ENCODE data around the gene KRT16. TPM values are rescaled to one million over a fixed set of nuclear protein-coding genes. Genes with fewer than 3 reads are reported as not detected.

The KRT16 gene
- total and polyA plus RNA-seq, 2 donors from 2014 or later: 3.1 TPM; not detected in 1

- H3K4me3 ChIP-seq (ENCODE audit: low read length in 3 of 3): peak overlapping the region in 2 of 3 donors; percentile 36 to 53
- DNase-seq: peak; percentile 93 to 94 (median 94)
- peaks cover 6 to 30% (median 19%) of the 10 kb centered on the region in 3 donors for H3K4me1 ChIP-seq (ENCODE audit: control insufficient read depth in 2 of 3, insufficient read depth in 2 of 3, low read depth in 1 of 3, low read length in 3 of 3)
- no peaks in the 10 kb centered on the region for H3K36me3 ChIP-seq (ENCODE audit: control insufficient read depth in 2 of 3, insufficient read depth in 3 of 3, low read length in 3 of 3)
- peaks cover 0 to 2% (median 0%) of the 10 kb centered on the region in 3 donors for H3K9me3 ChIP-seq (ENCODE audit: control insufficient read depth in 2 of 3, insufficient read depth in 1 of 3, low read length in 3 of 3)
- no peaks in the 10 kb centered on the region for H3K27me3 ChIP-seq (ENCODE audit: control insufficient read depth, insufficient read depth, low read length)
- FAIRE-seq: no peak
- intact Hi-C loops (cut with DNase I): loop anchor here (10.0 kb wide), 1 partner anchor 744 kb away; no protein-coding TSS in a partner anchor
- H3K9ac ChIP-seq (ENCODE audit: low read length in 3 of 3): peak overlapping the region in 2 of 3 donors; percentile 51 to 80
- peak; percentile 87 for TF ChIP-seq CTCF (IDR thresholded peaks at IDR 0.05; ENCODE audit: borderline replicate concordance, extremely low read depth, insufficient read depth)
- H3K27ac ChIP-seq (ENCODE audit: low read depth in 2 of 2, low read length in 2 of 2): peak overlapping the region; percentile 9 to 28
These were observed 36.0 kb upstream of the KRT16 start for GRCh38 chr17:41648411-41649195.

GRCh38 chr17:41647940-41648410 lies 35.4 kb upstream of the KRT16 start:
- no peaks in the 10 kb centered on the region for H3K36me3 ChIP-seq (ENCODE audit: control insufficient read depth in 2 of 3, insufficient read depth in 3 of 3, low read length in 3 of 3)
- peak; percentile 93 to 95 (median 95) for DNase-seq
- FAIRE-seq: no peak
- H3K27me3 ChIP-seq (ENCODE audit: control insufficient read depth, insufficient read depth, low read length): no peaks in the 10 kb centered on the region
- H3K9me3 ChIP-seq (ENCODE audit: control insufficient read depth in 2 of 3, insufficient read depth in 1 of 3, low read length in 3 of 3): peaks cover 0 to 2% (median 0%) of the 10 kb centered on the region in 3 donors
- peak overlapping the region in 2 of 3 donors; percentile 36 to 53 for H3K4me3 ChIP-seq (ENCODE audit: low read length in 3 of 3)
- TF ChIP-seq CTCF (IDR thresholded peaks at IDR 0.05; ENCODE audit: borderline replicate concordance, extremely low read depth, insufficient read depth): peak; percentile 96
- peak overlapping the region in 1 of 2 donors; percentile 28 for H3K27ac ChIP-seq (ENCODE audit: low read depth in 2 of 2, low read length in 2 of 2)
- H3K4me1 ChIP-seq (ENCODE audit: control insufficient read depth in 2 of 3, insufficient read depth in 2 of 3, low read depth in 1 of 3, low read length in 3 of 3): peaks cover 6 to 29% (median 17%) of the 10 kb centered on the region in 3 donors
- H3K9ac ChIP-seq (ENCODE audit: low read length in 3 of 3): peak overlapping the region in 2 of 3 donors; percentile 37 to 51
- intact Hi-C loops (cut with DNase I): loop anchor here (10.0 kb wide), 1 partner anchor 743 kb away; no protein-coding TSS in a partner anchor

GRCh38 chr17:41647038-41647813 lies 34.7 kb upstream of the KRT16 start:
- Histone ChIP-seq H3K27ac (ENCODE audit: low read depth in 2 of 2, low read length in 2 of 2) (no peak overlapping the region), H3K27me3 (ENCODE audit: control insufficient read depth, insufficient read depth, low read length) (no peaks in the 10 kb centered on the region), H3K4me1 (ENCODE audit: control insufficient read depth in 2 of 3, insufficient read depth in 2 of 3, low read depth in 1 of 3, low read length in 3 of 3) (peaks cover 6 to 27% (median 13%) of the 10 kb centered on the region in 3 donors), H3K36me3 (ENCODE audit: control insufficient read depth in 2 of 3, insufficient read depth in 3 of 3, low read length in 3 of 3) (no peaks in the 10 kb centered on the region), H3K9ac (ENCODE audit: low read length in 3 of 3) (no peak overlapping the region), H3K9me3 (ENCODE audit: control insufficient read depth in 2 of 3, insufficient read depth in 1 of 3, low read length in 3 of 3) (peaks cover 0 to 2% (median 0%) of the 10 kb centered on the region in 3 donors), H3K4me3 (ENCODE audit: low read length in 3 of 3) (peak overlapping the region in 1 of 3 donors; percentile 53)
- no peak for TF ChIP-seq CTCF (IDR thresholded peaks at IDR 0.05; ENCODE audit: borderline replicate concordance, extremely low read depth, insufficient read depth)
- FAIRE-seq (peak; percentile 46), DNase-seq (peak in 1 of 5 donors; percentile 65)
- intact Hi-C loops (cut with DNase I): loop anchor here (10.0 kb wide), 1 partner anchor 742 kb away; no protein-coding TSS in a partner anchor

Measured in kidney (tissue), 14 donors.